K562 (cell line): ENCODE measurements around the gene UBA52. TPM values are rescaled to one million over a fixed set of nuclear protein-coding genes. Genes with fewer than 3 reads are reported as not detected.

Experiments
- ARHGAP35 ChIP-seq: fragments of 450-650 bp; IDR thresholded peaks from 2 replicates; pipeline ENCODE4 v1.6.1; 2018; ENCODE audit not compliant: partially characterized antibody
- ARID2 ChIP-seq: fragments of 450-650 bp; IDR thresholded peaks from 2 replicates; pipeline ENCODE4 v1.6.1; 2017; ENCODE audit warnings: antibody characterized with exemption, mild to moderate bottlenecking
- ARNT ChIP-seq, 2 experiments: fragments of 450-650 bp; IDR thresholded peaks; 2 replicates each; pipeline ENCODE4 v1.6.1; 2016; ENCODE audit warnings: mild to moderate bottlenecking in 1 of 2
- BRD9 ChIP-seq: fragments of 450-650 bp; IDR thresholded peaks from 2 replicates; pipeline ENCODE4 v1.6.1; 2018; ENCODE audit warnings: low read depth; ENCODE audit not compliant: partially characterized antibody
- CTCFL ChIP-seq: IDR thresholded peaks from 2 replicates; pipeline ENCODE4 v1.6.1; 2011; ENCODE audit warnings: borderline replicate concordance, low read depth, mild to moderate bottlenecking, moderate library complexity, low read length; ENCODE audit not compliant: insufficient read depth, poor library complexity, severe bottlenecking
- DEAF1 ChIP-seq: fragments of 450-650 bp; formaldehyde crosslinking; IDR thresholded peaks from 2 replicates; pipeline ENCODE4 v1.4.0; 2020; ENCODE audit warnings: mild to moderate bottlenecking, moderate library complexity
- HCFC1 ChIP-seq: IDR thresholded peaks from 2 replicates; pipeline ENCODE4 v1.6.1; 2012; ENCODE audit warnings: low read depth, low read length, improper control_type of control experiment
- IRF9 ChIP-seq: fragments of 450-650 bp; IDR thresholded peaks from 2 replicates; pipeline ENCODE4 v1.6.1; 2016; ENCODE audit warnings: missing biosample characterization, missing genetic modification characterization
- MEF2D ChIP-seq: conservative IDR thresholded peaks from 2 replicates; pipeline ENCODE4 v1.6.1; 2016; ENCODE audit warnings: low read depth, missing genetic modification characterization, missing compliant biosample characterization
- MTA1 ChIP-seq: fragments of 450-650 bp; IDR thresholded peaks from 2 replicates; pipeline ENCODE4 v1.6.1; 2017; ENCODE audit warnings: borderline replicate concordance
- SMARCE1 ChIP-seq: fragments of 450-650 bp; IDR thresholded peaks from 2 replicates; pipeline ENCODE4 v1.7.1; 2016; ENCODE audit warnings: mild to moderate bottlenecking
- TCF3 ChIP-seq: sonication (generic); formaldehyde crosslinking; IDR thresholded peaks from 2 replicates; pipeline ENCODE4 v1.4.0; 2020; ENCODE audit warnings: mild to moderate bottlenecking, missing genetic modification reagents
- THRAP3 ChIP-seq: fragments of 450-650 bp; IDR thresholded peaks from 2 replicates; pipeline ENCODE4 v1.6.1; 2016; ENCODE audit warnings: mild to moderate bottlenecking, inconsistent platforms, borderline replicate concordance
- THRB ChIP-seq: fragments of 450-650 bp; formaldehyde crosslinking; conservative IDR thresholded peaks from 2 replicates; pipeline ENCODE4 v1.4.0; 2022; ENCODE audit warnings: mild to moderate bottlenecking, missing genetic modification characterization
- WHSC1 ChIP-seq: IDR thresholded peaks from one replicate; pipeline ENCODE4 v1.6.1; 2012; ENCODE audit warnings: low read length, control low read depth, inconsistent platforms
- ZHX1 ChIP-seq: fragments of 150-350 bp; conservative IDR thresholded peaks from 2 replicates; pipeline ENCODE4 v1.6.1; 2014; ENCODE audit warnings: low read length
- polyA plus RNA-seq, 8 experiments: library from polyadenylated mRNA; depleted of rRNA in 4 of 8; stranded (reverse) in 5 of 8; unstranded in 3 of 8; fragments of >200 nt; fragmentation: Nextera tagmentation in 2 of 8; fragmentation: Illumina TruSeq in 1 of 8; extraction: Ambion mirVana in 2 of 8; extraction: Trizol in 1 of 8; gene quantifications; 2 replicates each; pipeline versions ENCODE4 v1.2.1 to v1.2.3, GENCODE V29; 2011 to 2014; ENCODE audit warnings: inconsistent platforms in 1 of 8, missing spikeins in 1 of 8
- total RNA-seq, 7 experiments: library from RNA; depleted of rRNA in 6 of 7; stranded (reverse); fragments of >200 nt in 6 of 7; fragmentation: Illumina TruSeq in 2 of 7; extraction: Trizol in 2 of 7; gene quantifications; 2 replicates each; pipeline versions ENCODE4 v1.2.1 to v1.2.3, GENCODE V29; 2011 to 2021; ENCODE audit warnings: low replicate concordance in 1 of 7
- TF ChIP-seq, protein P1 (sequence below): fragments of 250-450 bp; sonication (Bioruptor Pico); IDR thresholded peaks from 2 replicates; pipeline ENCODE4 v1.9.0; 2021; ENCODE audit warnings: mild to moderate bottlenecking, inconsistent platforms

The UBA52 gene
- total and polyA plus RNA-seq, 9 of the 15 experiments (the other 6 are each of a cell fraction or from before 2014, with no cell fraction given): 1,110 to 2,751 (median 1,733) TPM

- no peak for TF ChIP-seq CTCFL
- no peak for TF ChIP-seq ZHX1
- TF ChIP-seq IRF9: no peak
- no peak for TF ChIP-seq TCF3 (CRISPR knock-in tag)
- TF ChIP-seq HCFC1: no peak
- TF ChIP-seq, protein P1, sequence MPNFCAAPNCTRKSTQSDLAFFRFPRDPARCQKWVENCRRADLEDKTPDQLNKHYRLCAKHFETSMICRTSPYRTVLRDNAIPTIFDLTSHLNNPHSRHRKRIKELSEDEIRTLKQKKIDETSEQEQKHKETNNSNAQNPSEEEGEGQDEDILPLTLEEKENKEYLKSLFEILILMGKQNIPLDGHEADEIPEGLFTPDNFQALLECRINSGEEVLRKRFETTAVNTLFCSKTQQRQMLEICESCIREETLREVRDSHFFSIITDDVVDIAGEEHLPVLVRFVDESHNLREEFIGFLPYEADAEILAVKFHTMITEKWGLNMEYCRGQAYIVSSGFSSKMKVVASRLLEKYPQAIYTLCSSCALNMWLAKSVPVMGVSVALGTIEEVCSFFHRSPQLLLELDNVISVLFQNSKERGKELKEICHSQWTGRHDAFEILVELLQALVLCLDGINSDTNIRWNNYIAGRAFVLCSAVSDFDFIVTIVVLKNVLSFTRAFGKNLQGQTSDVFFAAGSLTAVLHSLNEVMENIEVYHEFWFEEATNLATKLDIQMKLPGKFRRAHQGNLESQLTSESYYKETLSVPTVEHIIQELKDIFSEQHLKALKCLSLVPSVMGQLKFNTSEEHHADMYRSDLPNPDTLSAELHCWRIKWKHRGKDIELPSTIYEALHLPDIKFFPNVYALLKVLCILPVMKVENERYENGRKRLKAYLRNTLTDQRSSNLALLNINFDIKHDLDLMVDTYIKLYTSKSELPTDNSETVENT: no peak
- no peak for TF ChIP-seq WHSC1
- TF ChIP-seq MEF2D (tag): no peak
- TF ChIP-seq ARID2: no peak; the same call in 1 of the 2 replicates
- no peak for TF ChIP-seq ARHGAP35
- 0 out of 2 replicates have a peak, but pooled peaks have one; percentile 57 for TF ChIP-seq THRB
- TF ChIP-seq THRAP3: no peak
- peak; percentile 56; the same call in 1 of the 2 replicates for TF ChIP-seq SMARCE1
- no peak for TF ChIP-seq BRD9
- TF ChIP-seq MTA1: no peak
- TF ChIP-seq ARNT (IDR thresholded peaks at IDR 0.05): peak in 1 of 2 experiments; percentile 40; a peak in 1 of 4 replicates
- TF ChIP-seq DEAF1: no peak
These were observed 16.4 kb downstream of the UBA52 start (continued) for GRCh38 chr19:18587962-18588610.
